H1 (cell line): ENCODE measurements around the gene L3MBTL4. TPM values are rescaled to one million over a fixed set of nuclear protein-coding genes. Genes with fewer than 3 reads are reported as not detected.

ENCODE experiments used
- CTCF ChIA-PET: fragments of 300-600 bp; sonication (Branson Sonifier 250); formaldehyde crosslinking; loops from one replicate; lab custom pipeline; 2021; ENCODE audit not compliant: partially characterized antibody; lab: Charles Lee
- POLR2A ChIA-PET: fragments of 300-600 bp; sonication (Branson Sonifier 250); formaldehyde crosslinking; loops from one replicate; lab custom pipeline; 2021; ENCODE audit warnings: inconsistent platforms; ENCODE audit not compliant: partially characterized antibody; lab: Charles Lee
- DNase-seq, 2 experiments: peaks; one replicate each; pipeline versions ENCODE4 v3.0.0 to v3.0.0-alpha.2; 2010 to 2022; ENCODE audit warnings: low spot score in 2 of 2, low read depth in 1 of 2, mixed read lengths in 1 of 2
- FAIRE-seq: peaks from 2 replicates; lab custom pipeline; 2011; peaks lifted over from hg19 to GRCh38; lab: Jason Lieb, UNC
- H2AFZ ChIP-seq: 2 replicates; pipeline ENCODE4 v1.8.1; 2012; ENCODE audit warnings: low read length, inconsistent platforms
- H2AK5ac ChIP-seq: 2 replicates; pipeline ENCODE4 v1.6.1; 2013; ENCODE audit warnings: low read depth, low read length
- H2BK120ac ChIP-seq: replicated peaks from 2 replicates; pipeline ENCODE3; 2013; ENCODE audit warnings: low read depth, low read length, inconsistent platforms
- H2BK12ac ChIP-seq: 2 replicates; pipeline ENCODE4 v1.6.1; 2013; ENCODE audit warnings: low read depth, low read length
- H2BK15ac ChIP-seq: 2 replicates; pipeline ENCODE4 v1.6.1; 2013; ENCODE audit warnings: low read length
- H2BK20ac ChIP-seq: 2 replicates; pipeline ENCODE4 v1.6.1; 2013; ENCODE audit warnings: low read length
- H2BK5ac ChIP-seq: 2 replicates; pipeline ENCODE4 v1.6.1; 2013; ENCODE audit warnings: low read depth, low read length
- H3K14ac ChIP-seq: 2 replicates; pipeline ENCODE4 v1.6.1; 2013; ENCODE audit warnings: inconsistent platforms; ENCODE audit not compliant: insufficient read length
- H3K18ac ChIP-seq: 2 replicates; pipeline ENCODE4 v1.6.1; 2013; ENCODE audit warnings: low read length; ENCODE audit errors: extremely low read depth
- H3K23ac ChIP-seq: 2 replicates; pipeline ENCODE4 v1.6.1; 2013; ENCODE audit warnings: inconsistent platforms; ENCODE audit not compliant: insufficient read length
- H3K23me2 ChIP-seq: 2 replicates; pipeline ENCODE4 v1.6.1; 2013; ENCODE audit warnings: low read depth, low read length
- H3K27ac ChIP-seq: 2 replicates; pipeline ENCODE4 v1.6.1; 2011; ENCODE audit warnings: low read depth, low read length, inconsistent platforms
- H3K27me3 ChIP-seq, 4 experiments: replicated peaks in 1 of 4; 1 replicate in 1 of 4; 2 replicates in 3 of 4; pipeline versions ENCODE4 v1.6.1 to v1.8.1; 2011 to 2013; ENCODE audit warnings: low read length in 3 of 4, mild to moderate bottlenecking in 3 of 4, inconsistent platforms in 2 of 4, mixed read lengths in 2 of 4, moderate library complexity in 1 of 4; ENCODE audit not compliant: control insufficient read depth in 3 of 4, insufficient read depth in 3 of 4; ENCODE audit errors: extremely low read depth in 1 of 4
- H3K36me3 ChIP-seq, 4 experiments: 2 replicates each; pipeline versions ENCODE4 v1.6.1 to v1.8.1; 2011 to 2013; ENCODE audit warnings: mild to moderate bottlenecking in 4 of 4, low read length in 3 of 4, moderate library complexity in 2 of 4, control low read depth in 1 of 4, inconsistent platforms in 1 of 4; ENCODE audit not compliant: insufficient read depth in 4 of 4, control insufficient read depth in 2 of 4
- H3K4ac ChIP-seq: replicated peaks from 2 replicates; pipeline ENCODE3; 2013; ENCODE audit warnings: low read length, low read depth, mixed read lengths, inconsistent platforms; ENCODE audit not compliant: insufficient read length
- H3K4me1 ChIP-seq, 4 experiments: replicated peaks in 1 of 4; 1 replicate in 1 of 4; 2 replicates in 3 of 4; pipeline versions ENCODE4 v1.6.1 to v1.8.1; 2011 to 2013; ENCODE audit warnings: low read length in 3 of 4, inconsistent platforms in 2 of 4, mixed read lengths in 1 of 4; ENCODE audit not compliant: insufficient read depth in 4 of 4, control insufficient read depth in 3 of 4
- H3K4me2 ChIP-seq, 2 experiments: 2 replicates each; pipeline versions ENCODE4 v1.6.1 to v1.8.1; 2011 to 2013; ENCODE audit warnings: low read depth in 2 of 2, low read length in 2 of 2, control low read depth in 1 of 2, inconsistent platforms in 1 of 2, mild to moderate bottlenecking in 1 of 2; ENCODE audit not compliant: insufficient read depth in 1 of 2
- H3K4me3 ChIP-seq, 4 experiments: fragments of 200-600, 300-600 bp in 1 of 4; sonication (generic), shearing (Covaris generic), sonication (Bioruptor Twin) in 1 of 4; 2 replicates each; pipeline versions ENCODE4 v1.5.1 to v1.8.1; 2011 to 2016; ENCODE audit warnings: low read length in 4 of 4, low read depth in 3 of 4, control low read depth in 2 of 4, inconsistent platforms in 2 of 4, mild to moderate bottlenecking in 2 of 4, mixed read lengths in 1 of 4, moderate library complexity in 1 of 4; ENCODE audit not compliant: insufficient read depth in 2 of 4; ENCODE audit errors: extremely low read depth in 1 of 4
- H3K56ac ChIP-seq: replicated peaks from 2 replicates; pipeline ENCODE3; 2013; ENCODE audit warnings: low read depth, mild to moderate bottlenecking, mixed read lengths, low read length, inconsistent platforms; ENCODE audit not compliant: insufficient read length
- H3K79me1 ChIP-seq: 2 replicates; pipeline ENCODE4 v1.6.1; 2013; ENCODE audit warnings: low read depth, low read length, control low read depth
- H3K79me2 ChIP-seq, 2 experiments: 2 replicates each; pipeline versions ENCODE4 v1.6.1 to v1.8.1; 2012 to 2013; ENCODE audit warnings: low read length in 2 of 2, mild to moderate bottlenecking in 2 of 2, inconsistent platforms in 1 of 2; ENCODE audit not compliant: insufficient read depth in 2 of 2, control insufficient read depth in 1 of 2
- H3K9ac ChIP-seq, 4 experiments: replicated peaks in 1 of 4; 1 replicate in 1 of 4; 2 replicates in 3 of 4; pipeline versions ENCODE4 v1.6.1 to v1.8.1; 2011 to 2013; ENCODE audit warnings: low read depth in 3 of 4, low read length in 3 of 4, control low read depth in 2 of 4, mild to moderate bottlenecking in 2 of 4, moderate library complexity in 2 of 4, inconsistent platforms in 1 of 4; ENCODE audit errors: extremely low read depth in 1 of 4
- H3K9me3 ChIP-seq, 2 experiments: 2 replicates each; pipeline versions ENCODE4 v1.6.1 to v1.8.1; 2012 to 2013; ENCODE audit warnings: mild to moderate bottlenecking in 2 of 2, moderate library complexity in 2 of 2, control low read depth in 1 of 2, inconsistent platforms in 1 of 2, low read depth in 1 of 2, low read length in 1 of 2, mixed read lengths in 1 of 2; ENCODE audit not compliant: insufficient read depth in 2 of 2
- H4K20me1 ChIP-seq, 2 experiments: replicated peaks in 1 of 2; 2 replicates each; pipeline versions ENCODE3 to v1.8.1; 2011 to 2013; ENCODE audit warnings: inconsistent platforms in 2 of 2, low read length in 2 of 2, mild to moderate bottlenecking in 1 of 2; ENCODE audit not compliant: insufficient read depth in 2 of 2, control insufficient read depth in 1 of 2
- H4K5ac ChIP-seq: 2 replicates; pipeline ENCODE4 v1.6.1; 2013; ENCODE audit warnings: low read length, low read depth, mixed read lengths, inconsistent platforms; ENCODE audit not compliant: insufficient read length
- H4K8ac ChIP-seq: 2 replicates; pipeline ENCODE4 v1.8.0; 2013; ENCODE audit warnings: mild to moderate bottlenecking, moderate library complexity, low read length, inconsistent platforms; ENCODE audit not compliant: insufficient read depth; ENCODE audit errors: extremely low read depth
- H4K91ac ChIP-seq: replicated peaks from 2 replicates; pipeline ENCODE3; 2013; ENCODE audit warnings: low read length, mixed read lengths, inconsistent platforms; ENCODE audit not compliant: insufficient read length
- BRCA1 ChIP-seq: IDR thresholded peaks from 2 replicates; pipeline ENCODE4 v1.6.1; 2012; ENCODE audit warnings: low read depth, low read length, improper control_type of control experiment
- CBX5 ChIP-seq: fragments of 300-800, 300-1000 bp; sonication (generic); IDR thresholded peaks from 2 replicates; pipeline ENCODE4 v1.7.1; 2016; ENCODE audit warnings: antibody characterized with exemption, low read length, low read depth
- CEBPB ChIP-seq: IDR thresholded peaks from 2 replicates; pipeline ENCODE4 v1.6.1; 2012; ENCODE audit warnings: low read depth, low read length
- CTBP2 ChIP-seq: IDR thresholded peaks from 2 replicates; pipeline ENCODE4 v1.7.0; 2011; ENCODE audit warnings: borderline replicate concordance, mild to moderate bottlenecking, moderate library complexity, mixed read lengths, low read length; ENCODE audit not compliant: insufficient read depth, insufficient read length
- NANOG ChIP-seq: IDR thresholded peaks from 2 replicates; pipeline ENCODE4 v1.6.1; 2011; ENCODE audit warnings: low read length, low read depth, mild to moderate bottlenecking, inconsistent platforms; ENCODE audit not compliant: insufficient read depth, poor library complexity, severe bottlenecking
- RBBP5 ChIP-seq: IDR thresholded peaks from 2 replicates; pipeline ENCODE4 v1.7.1; 2012; ENCODE audit warnings: low read depth, mild to moderate bottlenecking, inconsistent platforms, low read length, moderate library complexity, borderline replicate concordance
- RXRA ChIP-seq: IDR thresholded peaks from 2 replicates; pipeline ENCODE4 v1.6.1; 2011; ENCODE audit warnings: low read depth, mild to moderate bottlenecking, low read length, moderate library complexity; ENCODE audit not compliant: insufficient read depth
- SIRT6 ChIP-seq: IDR thresholded peaks from one replicate; pipeline ENCODE4 v1.7.1; 2012; ENCODE audit warnings: low read length, inconsistent platforms
- SP1 ChIP-seq: IDR thresholded peaks from 2 replicates; pipeline ENCODE4 v1.6.1; 2011; ENCODE audit warnings: low read depth, low read length
- TAF7 ChIP-seq: optimal IDR thresholded peaks from 2 replicates; pipeline ENCODE3; 2011; ENCODE audit warnings: low read depth, mild to moderate bottlenecking, inconsistent platforms, low read length, moderate library complexity, borderline replicate concordance
- WGBS, 2 experiments: shearing (Covaris generic) in 1 of 2; methylation state at CpG; one replicate each; pipeline versions ENCODE4 v1.1.6 to v1.1.7; 2013 to 2015; ENCODE audit warnings: low lambda C conversion rate in 2 of 2, mixed read lengths in 2 of 2, inconsistent platforms in 1 of 2, low coverage in 1 of 2, missing lambda C conversion rate in 1 of 2; ENCODE audit not compliant: insufficient replicate concordance in 2 of 2, insufficient coverage in 1 of 2, insufficient read length in 1 of 2; ENCODE audit errors: extremely low coverage in 1 of 2, missing lambda C conversion rate in 1 of 2; 5-methylcytosine and 5-hydroxymethylcytosine counted together
- polyA plus RNA-seq, 7 experiments: library from polyadenylated mRNA; depleted of rRNA in 3 of 7; stranded (reverse) in 5 of 7; unstranded in 2 of 7; fragments of >200 nt in 5 of 7; fragments of 200-250 nt in 2 of 7; gene quantifications; 1 replicate in 5 of 7; 2 replicates in 1 of 7; 4 replicates in 1 of 7; pipeline versions ENCODE4 v1.2.1 to v1.2.3, GENCODE V29; 2011 to 2013; ENCODE audit warnings: missing spikeins in 2 of 7, mixed read lengths in 2 of 7
- total RNA-seq: library from RNA; stranded (reverse); fragmentation: NEBNext Ultra II Directional; extraction: Animal tissue kit (Norgen Biotek cat#: 25700); gene quantifications from 2 replicates; pipeline ENCODE4 v1.2.1, GENCODE V29; 2021
- TF ChIP-seq, protein P1 (sequence below): IDR thresholded peaks from 2 replicates; pipeline ENCODE4 v1.6.1; 2012; ENCODE audit warnings: low read length, inconsistent platforms
- TF ChIP-seq, protein P2 (sequence below): IDR thresholded peaks from 2 replicates; pipeline ENCODE4 v1.6.1; 2012; ENCODE audit warnings: inconsistent platforms

The L3MBTL4 gene
- total and polyA plus RNA-seq, 2 of the 8 experiments (the other 6 are each of a cell fraction or from before 2014, with no cell fraction given) = 1.0 to 2.1 TPM

GRCh38 chr18:6221602-6222014 lies 193.1 kb downstream of the L3MBTL4 start:
- H3K18ac ChIP-seq = no peak overlapping the region
- no peak overlapping the region for H2BK15ac ChIP-seq
- no peak overlapping the region for H4K8ac ChIP-seq
- no peak overlapping the region for H3K4ac ChIP-seq
- H4K91ac ChIP-seq = no peak overlapping the region
- TF ChIP-seq RBBP5 (no peak), SP1 (no peak), SIRT6 (no peak), BRCA1 (no peak), NANOG (no peak), CTBP2 (no peak), RXRA (no peak), CEBPB (no peak), TAF7 (no peak), CBX5 (no peak)
- TF ChIP-seq, protein P1, sequence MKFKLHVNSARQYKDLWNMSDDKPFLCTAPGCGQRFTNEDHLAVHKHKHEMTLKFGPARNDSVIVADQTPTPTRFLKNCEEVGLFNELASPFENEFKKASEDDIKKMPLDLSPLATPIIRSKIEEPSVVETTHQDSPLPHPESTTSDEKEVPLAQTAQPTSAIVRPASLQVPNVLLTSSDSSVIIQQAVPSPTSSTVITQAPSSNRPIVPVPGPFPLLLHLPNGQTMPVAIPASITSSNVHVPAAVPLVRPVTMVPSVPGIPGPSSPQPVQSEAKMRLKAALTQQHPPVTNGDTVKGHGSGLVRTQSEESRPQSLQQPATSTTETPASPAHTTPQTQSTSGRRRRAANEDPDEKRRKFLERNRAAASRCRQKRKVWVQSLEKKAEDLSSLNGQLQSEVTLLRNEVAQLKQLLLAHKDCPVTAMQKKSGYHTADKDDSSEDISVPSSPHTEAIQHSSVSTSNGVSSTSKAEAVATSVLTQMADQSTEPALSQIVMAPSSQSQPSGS = no peak
- TF ChIP-seq, protein P2, sequence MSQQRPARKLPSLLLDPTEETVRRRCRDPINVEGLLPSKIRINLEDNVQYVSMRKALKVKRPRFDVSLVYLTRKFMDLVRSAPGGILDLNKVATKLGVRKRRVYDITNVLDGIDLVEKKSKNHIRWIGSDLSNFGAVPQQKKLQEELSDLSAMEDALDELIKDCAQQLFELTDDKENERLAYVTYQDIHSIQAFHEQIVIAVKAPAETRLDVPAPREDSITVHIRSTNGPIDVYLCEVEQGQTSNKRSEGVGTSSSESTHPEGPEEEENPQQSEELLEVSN = no peak
- H3K27ac ChIP-seq = no peak overlapping the region
- no peaks in the 10 kb centered on the region for H3K4me1 ChIP-seq
- H3K23me2 ChIP-seq = no peaks in the 10 kb centered on the region
- H3K56ac ChIP-seq = no peak overlapping the region
- H2AFZ ChIP-seq = no peak overlapping the region
- ChIA-PET CTCF (interaction anchor here (0.6 to 2.7 kb wide), 5 partner anchors 9 to 670 kb away, joined by 3 to 8 read pairs (median 4); no protein-coding TSS in a partner anchor), POLR2A (no interaction called here)
- no peak overlapping the region for H3K4me2 ChIP-seq
- no peak overlapping the region for H2BK5ac ChIP-seq
- no peak overlapping the region for H2AK5ac ChIP-seq
- H3K79me2 ChIP-seq = no peaks in the 10 kb centered on the region
- FAIRE-seq (no peak), DNase-seq (no peak)
- no peak overlapping the region for H2BK12ac ChIP-seq
- no peaks in the 10 kb centered on the region for H3K79me1 ChIP-seq
- H3K27me3 ChIP-seq = no peaks in the 10 kb centered on the region
- H3K36me3 ChIP-seq = no peaks in the 10 kb centered on the region
- no peak overlapping the region for H2BK120ac ChIP-seq
- H3K9me3 ChIP-seq = no peaks in the 10 kb centered on the region
- H3K23ac ChIP-seq = no peak overlapping the region
- H4K20me1 ChIP-seq = no peaks in the 10 kb centered on the region
- 87% methylated on average over 2 of the region's 2 CpGs; no CpG with 5 or more reads in 1 of the 2 experiments for WGBS, 2 experiments
- no peak overlapping the region for H3K9ac ChIP-seq
- no peak overlapping the region for H2BK20ac ChIP-seq
- H3K14ac ChIP-seq = no peak overlapping the region
- H3K4me3 ChIP-seq = no peak overlapping the region
- H4K5ac ChIP-seq = no peak overlapping the region
